Parathyroid adenoma (tissue), 2 donors: Measurements from ENCODE around the gene CORO2A.
"Not testable (repeated sequence)": the region's sequence is repeated elsewhere in the genome, so short reads cannot be mapped to it uniquely, and the experiment has no call there.

Experiments used
- H2AFZ ChIP-seq: fragments of 300-600 bp; sonication (generic); one replicate; pipeline ENCODE4 v1.7.0; 2017; ENCODE audit warnings: antibody characterized with exemption, mild to moderate bottlenecking
- H3K27ac ChIP-seq: fragments of 300-600 bp; sonication (generic); one replicate; pipeline ENCODE4 v1.7.0; 2017
- H3K27me3 ChIP-seq: fragments of 300-600 bp; sonication (generic); one replicate; pipeline ENCODE4 v1.7.0; 2017; ENCODE audit warnings: low read length; ENCODE audit not compliant: control insufficient read depth, insufficient read depth
- H3K36me3 ChIP-seq: fragments of 300-600 bp; sonication (generic); one replicate; pipeline ENCODE4 v1.7.0; 2017; ENCODE audit warnings: low read length; ENCODE audit not compliant: control insufficient read depth, insufficient read depth
- H3K4me1 ChIP-seq: fragments of 300-600 bp; sonication (generic); one replicate; pipeline ENCODE4 v1.7.0; 2017; ENCODE audit warnings: control low read depth
- H3K4me2 ChIP-seq: fragments of 300-600 bp; sonication (generic); one replicate; pipeline ENCODE4 v1.7.0; 2017; ENCODE audit warnings: low read length
- H3K4me3 ChIP-seq: fragments of 300-600 bp; sonication (generic); one replicate; pipeline ENCODE4 v1.7.0; 2017; ENCODE audit warnings: low read depth, low read length
- H3K79me2 ChIP-seq: fragments of 300-600 bp; sonication (generic); one replicate; pipeline ENCODE4 v1.7.0; 2017; ENCODE audit warnings: control low read depth
- H3K9ac ChIP-seq: fragments of 300-600 bp; sonication (generic); one replicate; pipeline ENCODE4 v1.7.0; 2017; ENCODE audit warnings: mild to moderate bottlenecking
- H3K9me3 ChIP-seq: fragments of 300-600 bp; sonication (generic); one replicate; pipeline ENCODE4 v1.7.0; 2017; ENCODE audit warnings: low read length; ENCODE audit not compliant: control insufficient read depth
- TF ChIP-seq, protein P1 (sequence below): fragments of 300-600 bp; sonication (generic); IDR thresholded peaks from one replicate; pipeline ENCODE4 v1.7.0; 2017; ENCODE audit warnings: antibody characterized with exemption, mild to moderate bottlenecking
- donor health status: primary hyperparathyroidism.

The CORO2A gene

DNA sequence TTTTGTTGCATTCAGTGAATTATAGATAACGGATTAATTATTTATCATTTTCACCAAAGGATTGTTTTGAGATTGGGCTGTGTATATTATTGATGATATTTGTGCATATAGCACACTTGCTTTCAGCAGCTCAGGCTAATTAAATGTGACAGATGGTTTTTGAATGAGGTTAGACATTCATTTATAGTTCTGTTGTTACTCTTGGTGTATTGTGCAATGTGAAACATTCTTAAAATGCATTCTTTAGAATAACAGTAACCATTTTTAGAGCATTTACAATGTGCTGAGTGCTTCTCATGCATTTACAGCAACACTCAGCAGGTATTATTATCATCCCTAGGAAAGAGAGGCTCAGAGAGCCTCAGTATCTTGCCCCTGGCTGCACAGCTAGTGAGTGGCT, 112.1 kb downstream of the CORO2A start:
- no peaks in the 10 kb centered on the region for H3K27me3 ChIP-seq
- H2AFZ ChIP-seq = no peak overlapping the region
- no peak overlapping the region for H3K4me3 ChIP-seq
- H3K4me1 ChIP-seq = no peaks in the 10 kb centered on the region
- H3K27ac ChIP-seq = no peak overlapping the region
- no peak overlapping the region for H3K9ac ChIP-seq
- H3K9me3 ChIP-seq = no peaks in the 10 kb centered on the region
- H3K4me2 ChIP-seq = no peak overlapping the region
- no peaks in the 10 kb centered on the region for H3K79me2 ChIP-seq
- H3K36me3 ChIP-seq = no peaks in the 10 kb centered on the region
- TF ChIP-seq, protein P1, sequence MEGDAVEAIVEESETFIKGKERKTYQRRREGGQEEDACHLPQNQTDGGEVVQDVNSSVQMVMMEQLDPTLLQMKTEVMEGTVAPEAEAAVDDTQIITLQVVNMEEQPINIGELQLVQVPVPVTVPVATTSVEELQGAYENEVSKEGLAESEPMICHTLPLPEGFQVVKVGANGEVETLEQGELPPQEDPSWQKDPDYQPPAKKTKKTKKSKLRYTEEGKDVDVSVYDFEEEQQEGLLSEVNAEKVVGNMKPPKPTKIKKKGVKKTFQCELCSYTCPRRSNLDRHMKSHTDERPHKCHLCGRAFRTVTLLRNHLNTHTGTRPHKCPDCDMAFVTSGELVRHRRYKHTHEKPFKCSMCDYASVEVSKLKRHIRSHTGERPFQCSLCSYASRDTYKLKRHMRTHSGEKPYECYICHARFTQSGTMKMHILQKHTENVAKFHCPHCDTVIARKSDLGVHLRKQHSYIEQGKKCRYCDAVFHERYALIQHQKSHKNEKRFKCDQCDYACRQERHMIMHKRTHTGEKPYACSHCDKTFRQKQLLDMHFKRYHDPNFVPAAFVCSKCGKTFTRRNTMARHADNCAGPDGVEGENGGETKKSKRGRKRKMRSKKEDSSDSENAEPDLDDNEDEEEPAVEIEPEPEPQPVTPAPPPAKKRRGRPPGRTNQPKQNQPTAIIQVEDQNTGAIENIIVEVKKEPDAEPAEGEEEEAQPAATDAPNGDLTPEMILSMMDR = no peak

DNA sequence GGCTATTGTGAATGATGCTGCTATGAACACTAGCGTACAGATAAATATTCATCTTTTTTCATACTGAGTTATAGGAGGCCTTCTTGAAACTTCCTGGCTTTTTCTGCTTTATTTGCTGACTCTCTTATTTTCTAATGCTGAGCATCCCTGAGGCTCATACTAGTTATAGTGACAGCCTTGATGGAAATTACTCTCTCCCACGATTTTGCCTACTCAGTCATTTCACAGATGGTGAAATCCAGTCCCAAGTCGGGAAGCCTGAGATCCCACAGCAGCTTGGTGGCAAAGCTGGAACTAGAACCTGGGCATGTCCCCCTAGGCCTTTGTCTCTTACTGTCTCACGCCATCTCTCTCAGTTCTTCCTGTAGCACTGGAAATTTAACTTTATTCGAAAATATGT, 113.5 kb downstream of the CORO2A start:
- Histone ChIP-seq H3K27ac (no peak overlapping the region), H3K27me3 (no peaks in the 10 kb centered on the region), H3K9me3 (no peaks in the 10 kb centered on the region), H3K36me3 (no peaks in the 10 kb centered on the region), H3K4me1 (no peaks in the 10 kb centered on the region), H3K79me2 (no peaks in the 10 kb centered on the region), H3K4me3 (no peak overlapping the region), H2AFZ (no peak overlapping the region), H3K4me2 (no peak overlapping the region), H3K9ac (no peak overlapping the region)
- TF ChIP-seq, protein P1 = no peak

DNA sequence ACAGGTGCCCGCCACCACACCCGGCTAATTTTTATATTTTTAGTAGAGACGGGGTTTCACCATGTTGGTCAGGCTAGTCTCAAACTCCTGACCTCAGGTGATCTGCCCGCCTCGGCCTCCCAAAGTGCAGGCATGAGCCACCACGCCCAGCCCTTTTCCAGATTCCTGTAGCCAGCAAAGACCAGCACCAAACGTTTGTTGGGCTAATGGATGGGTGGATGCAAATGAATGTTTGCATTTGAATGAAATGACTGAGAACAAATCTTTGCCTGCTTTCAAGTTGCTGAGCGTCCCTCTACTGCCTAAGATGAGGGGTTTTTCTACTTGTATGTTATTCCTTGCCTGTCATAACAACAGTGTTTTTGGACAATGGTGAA, 115.9 kb downstream of the CORO2A start:
- not testable (repeated sequence) for H3K4me3 ChIP-seq, H3K4me1 ChIP-seq, H3K27me3 ChIP-seq, H3K4me2 ChIP-seq, H3K36me3 ChIP-seq, H3K9me3 ChIP-seq, H3K79me2 ChIP-seq, H3K27ac ChIP-seq, H3K9ac ChIP-seq, H2AFZ ChIP-seq

DNA sequence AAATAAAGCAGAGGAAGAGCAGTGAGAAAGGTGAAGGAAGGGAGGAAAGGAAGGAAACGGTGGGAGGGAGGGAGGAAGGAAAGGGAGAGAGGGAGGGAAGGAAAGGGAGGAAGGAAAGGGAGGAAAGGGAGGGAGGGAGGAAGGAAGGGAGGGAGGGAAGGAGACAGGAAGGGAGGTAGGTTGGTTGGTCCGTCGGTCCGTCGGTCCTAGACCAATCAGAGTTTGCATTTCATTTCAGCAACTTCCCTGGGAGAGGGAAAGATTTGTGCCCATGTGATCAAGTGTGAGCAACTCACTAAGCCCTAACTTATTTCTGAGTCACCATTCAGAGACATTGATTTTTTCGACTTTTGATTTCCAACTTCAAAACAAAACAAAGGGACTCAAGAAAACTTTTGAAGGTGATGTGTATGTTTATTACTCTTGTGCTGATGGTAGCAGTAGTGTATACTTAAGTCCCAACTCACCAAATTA, 117.1 kb downstream of the CORO2A start:
- Histone ChIP-seq H3K9ac (no peak overlapping the region), H3K4me3 (no peak overlapping the region), H3K4me1 (no peaks in the 10 kb centered on the region), H3K27me3 (no peaks in the 10 kb centered on the region), H2AFZ (no peak overlapping the region), H3K27ac (no peak overlapping the region), H3K79me2 (no peaks in the 10 kb centered on the region), H3K36me3 (no peaks in the 10 kb centered on the region), H3K4me2 (no peak overlapping the region), H3K9me3 (no peaks in the 10 kb centered on the region)
- TF ChIP-seq, protein P1 = no peak

DNA sequence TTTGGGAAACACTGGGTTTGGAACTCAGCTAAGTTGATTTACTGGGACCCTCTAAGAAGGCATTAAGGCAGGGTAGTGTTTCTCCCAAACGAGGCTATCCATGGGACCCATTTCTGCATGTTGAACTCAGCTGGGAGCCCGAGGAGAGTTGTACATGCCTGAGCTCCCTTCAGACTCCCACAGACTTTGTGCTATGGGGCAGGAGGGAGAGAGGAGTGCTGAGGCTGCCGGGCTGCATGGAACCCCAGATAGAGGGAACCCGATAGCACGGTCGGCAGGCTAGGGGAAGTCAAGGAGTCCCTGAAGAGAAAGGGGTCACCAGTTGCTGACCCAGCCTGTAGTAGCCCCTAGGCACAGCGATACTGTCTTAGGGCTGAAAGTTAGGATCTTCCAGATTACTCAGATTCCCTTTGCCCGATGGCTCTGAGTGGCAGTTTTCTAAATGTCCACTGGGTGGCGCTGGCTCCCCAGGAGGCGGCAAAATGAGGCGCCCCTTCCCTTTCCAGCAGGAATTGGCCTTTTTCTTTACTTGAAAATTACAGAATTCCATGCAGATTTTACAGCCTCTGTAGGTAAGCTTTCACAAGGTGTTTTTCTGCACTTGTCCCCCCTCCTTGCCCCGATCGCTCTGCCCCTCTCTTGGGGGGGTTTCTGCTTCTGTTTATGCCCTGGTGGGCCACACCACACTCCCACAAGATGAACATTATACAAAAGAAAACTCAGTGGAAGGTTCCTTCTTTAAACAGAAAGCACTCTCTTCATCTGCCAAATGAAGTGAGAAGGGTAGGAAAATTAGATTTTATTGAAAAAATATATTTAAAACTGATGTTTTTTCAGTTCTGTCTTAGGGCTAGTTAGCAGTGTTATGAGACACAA, 118.1 kb downstream of the CORO2A start:
- Histone ChIP-seq H3K27me3 (no peaks in the 10 kb centered on the region), H3K79me2 (no peaks in the 10 kb centered on the region), H3K9ac (no peak overlapping the region), H2AFZ (no peak overlapping the region), H3K9me3 (no peaks in the 10 kb centered on the region), H3K4me3 (no peak overlapping the region), H3K36me3 (no peaks in the 10 kb centered on the region), H3K4me1 (no peaks in the 10 kb centered on the region), H3K4me2 (no peak overlapping the region), H3K27ac (no peak overlapping the region)
- TF ChIP-seq, protein P1 = peak; percentile 86
